CD4-positive, alpha-beta T cell (primary cell): ENCODE data around the gene RPL18. TPM values are rescaled to one million over a fixed set of nuclear protein-coding genes. Genes with fewer than 3 reads are reported as not detected.

Source experiments
- ATAC-seq: fragments of 200-7000 bp; cut with Tn5 transposase; one replicate; pipeline ENCODE4 v1.10.0; 2022; ENCODE audit warnings: mild to moderate bottlenecking; ENCODE audit not compliant: poor library complexity
- CTCF ChIA-PET: fragments of 350-600 bp; sonication (Branson Sonifier 250); formaldehyde crosslinking; loops from one replicate; lab custom pipeline; 2021; ENCODE audit warnings: antibody characterized with exemption, inconsistent platforms; lab: Charles Lee
- POLR2A ChIA-PET: fragments of 350-600 bp; sonication (Branson Sonifier 250); formaldehyde crosslinking; loops from one replicate; lab custom pipeline; 2021; ENCODE audit warnings: antibody characterized with exemption, inconsistent platforms; lab: Charles Lee
- DNase-seq, 14 experiments: peaks; one replicate each; pipeline ENCODE4 v3.0.0-alpha.2; 2013 to 2020; ENCODE audit warnings: mixed read lengths in 2 of 14
- H3K27ac ChIP-seq, 2 donors: one replicate each; pipeline versions ENCODE4 v1.5.1 to v1.7.0; 2013; ENCODE audit warnings: low read length in 2 of 2, low read depth in 1 of 2, mild to moderate bottlenecking in 1 of 2
- H3K27me3 ChIP-seq, 2 experiments: 1 replicate in 1 of 2; 2 replicates in 1 of 2; pipeline versions ENCODE4 v1.6.1 to v1.7.0; 2013; ENCODE audit warnings: low read length in 2 of 2, control low read depth in 1 of 2, mild to moderate bottlenecking in 1 of 2, moderate library complexity in 1 of 2; ENCODE audit not compliant: insufficient read depth in 2 of 2, control insufficient read depth in 1 of 2
- H3K36me3 ChIP-seq: one replicate; pipeline ENCODE4 v1.6.1; 2013; ENCODE audit warnings: low read length, control low read depth; ENCODE audit not compliant: insufficient read depth
- H3K4me1 ChIP-seq: one replicate; pipeline ENCODE4 v1.6.1; 2013; ENCODE audit warnings: low read length, control low read depth; ENCODE audit not compliant: insufficient read depth
- H3K4me3 ChIP-seq: one replicate; pipeline ENCODE4 v1.5.1; 2013; ENCODE audit warnings: mild to moderate bottlenecking, low read length, moderate library complexity
- H3K9me3 ChIP-seq, 2 experiments: 1 replicate in 1 of 2; 2 replicates in 1 of 2; pipeline versions ENCODE4 v1.6.1 to v1.7.0; 2013; ENCODE audit warnings: low read length in 2 of 2, mild to moderate bottlenecking in 2 of 2, control low read depth in 1 of 2, moderate library complexity in 1 of 2; ENCODE audit not compliant: control insufficient read depth in 1 of 2, insufficient read depth in 1 of 2
- H3K27ac Mint-ChIP-seq: one replicate; pipeline ENCODE4 v1.8.0; 2020; ENCODE audit warnings: mixed read lengths
- H3K27me3 Mint-ChIP-seq: one replicate; pipeline ENCODE4 v1.8.0; 2021; ENCODE audit warnings: mixed read lengths
- H3K36me3 Mint-ChIP-seq: one replicate; pipeline ENCODE4 v1.8.0; 2021; ENCODE audit warnings: low read depth, mixed read lengths
- H3K4me1 Mint-ChIP-seq: one replicate; pipeline ENCODE4 v1.8.0; 2021; ENCODE audit warnings: low read depth, mixed read lengths
- H3K4me3 Mint-ChIP-seq: one replicate; pipeline ENCODE4 v1.8.0; 2020; ENCODE audit warnings: mild to moderate bottlenecking, mixed read lengths
- H3K9me3 Mint-ChIP-seq: one replicate; pipeline ENCODE4 v1.8.0; 2020; ENCODE audit warnings: mixed read lengths
- intact Hi-C, 2 experiments: fragments of 100-400 bp; cut with DNase I in 1 of 2; cut with micrococcal nuclease in 1 of 2; formaldehyde crosslinking; loops; one replicate each; pipeline versions ENCODE4 v1.15.1 to v1.9.0; 2023 to 2025; cut with DNase I, micrococcal nuclease
- total RNA-seq, 174 experiments: library from RNA in 2 of 174; stranded (reverse) in 2 of 174; gene quantifications; one replicate each; pipeline ENCODE4 v1.2.3 and lab custom pipeline; 2021 to 2026
- TF ChIP-seq, protein P1 (sequence below): fragments of 200-600 bp; IDR thresholded peaks from one replicate; pipeline ENCODE4 v1.8.0; 2022; ENCODE audit warnings: antibody characterized with exemption, mild to moderate bottlenecking

RPL18 gene
- total RNA-seq, 2 experiments from 2014 or later = 2,820 to 2,913 TPM

DNA sequence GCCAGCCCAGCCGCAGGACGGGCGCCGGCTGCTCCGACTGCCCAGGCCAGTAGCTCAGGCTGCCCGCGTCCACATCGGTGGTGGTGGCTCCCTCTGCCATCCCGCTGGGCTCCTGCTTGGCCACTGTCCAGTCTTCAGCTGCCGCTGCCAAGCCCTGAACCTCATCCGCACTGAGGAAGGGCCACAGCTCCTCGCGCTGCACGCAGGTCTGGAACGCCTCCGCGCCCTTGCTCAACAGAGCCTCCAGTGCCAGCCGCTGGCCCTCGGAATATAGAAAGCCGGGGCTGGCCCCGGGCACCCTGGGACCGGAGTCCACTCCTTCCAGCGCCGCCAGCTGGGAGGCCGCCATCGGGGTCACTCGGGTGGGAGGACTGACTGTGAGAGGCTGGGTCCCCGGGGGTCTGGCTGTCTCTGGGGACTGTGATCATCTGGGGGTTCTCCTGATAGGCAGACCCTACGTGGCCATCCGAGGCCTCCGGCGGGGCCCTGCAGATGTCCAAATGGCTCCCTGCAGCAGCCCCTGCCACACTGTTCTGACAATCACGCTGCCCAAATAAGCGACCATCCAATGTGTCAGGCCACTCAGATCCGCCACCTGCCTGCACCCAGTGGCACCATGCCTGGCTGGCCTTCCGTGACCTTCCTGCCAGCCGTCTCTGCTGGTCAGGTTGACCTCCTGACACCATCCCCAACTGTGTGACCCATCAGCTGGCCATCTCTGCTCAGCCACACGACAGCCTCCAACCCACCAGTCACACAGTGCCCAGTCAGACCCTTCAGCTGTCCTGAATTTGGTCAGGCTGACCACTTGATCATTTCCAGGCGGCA, 5.7 kb downstream of the RPL18 start:
- TF ChIP-seq, protein P1, sequence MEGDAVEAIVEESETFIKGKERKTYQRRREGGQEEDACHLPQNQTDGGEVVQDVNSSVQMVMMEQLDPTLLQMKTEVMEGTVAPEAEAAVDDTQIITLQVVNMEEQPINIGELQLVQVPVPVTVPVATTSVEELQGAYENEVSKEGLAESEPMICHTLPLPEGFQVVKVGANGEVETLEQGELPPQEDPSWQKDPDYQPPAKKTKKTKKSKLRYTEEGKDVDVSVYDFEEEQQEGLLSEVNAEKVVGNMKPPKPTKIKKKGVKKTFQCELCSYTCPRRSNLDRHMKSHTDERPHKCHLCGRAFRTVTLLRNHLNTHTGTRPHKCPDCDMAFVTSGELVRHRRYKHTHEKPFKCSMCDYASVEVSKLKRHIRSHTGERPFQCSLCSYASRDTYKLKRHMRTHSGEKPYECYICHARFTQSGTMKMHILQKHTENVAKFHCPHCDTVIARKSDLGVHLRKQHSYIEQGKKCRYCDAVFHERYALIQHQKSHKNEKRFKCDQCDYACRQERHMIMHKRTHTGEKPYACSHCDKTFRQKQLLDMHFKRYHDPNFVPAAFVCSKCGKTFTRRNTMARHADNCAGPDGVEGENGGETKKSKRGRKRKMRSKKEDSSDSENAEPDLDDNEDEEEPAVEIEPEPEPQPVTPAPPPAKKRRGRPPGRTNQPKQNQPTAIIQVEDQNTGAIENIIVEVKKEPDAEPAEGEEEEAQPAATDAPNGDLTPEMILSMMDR = no peak
- ChIA-PET CTCF (no interaction called here), POLR2A (no interaction called here)
- intact Hi-C loops = no loop called here
- Histone ChIP-seq H3K27ac (no peak overlapping the region), H3K4me3 (no peak overlapping the region), H3K27me3 (no peaks in the 10 kb centered on the region), H3K4me1 (peaks cover 34% of the 10 kb centered on the region), H3K36me3 (peaks cover 34% of the 10 kb centered on the region), H3K9me3 (no peaks in the 10 kb centered on the region)
- Mint-ChIP-seq H3K36me3 (peaks cover 37% of the 10 kb centered on the region), H3K4me3 (no peak overlapping the region), H3K9me3 (no peaks in the 10 kb centered on the region), H3K27ac (peak overlapping the region; percentile 37), H3K4me1 (peaks cover 27% of the 10 kb centered on the region), H3K27me3 (no peaks in the 10 kb centered on the region)
- ATAC-seq (no peak), DNase-seq (peak in 1 of 14 experiments; percentile 40)

DNA sequence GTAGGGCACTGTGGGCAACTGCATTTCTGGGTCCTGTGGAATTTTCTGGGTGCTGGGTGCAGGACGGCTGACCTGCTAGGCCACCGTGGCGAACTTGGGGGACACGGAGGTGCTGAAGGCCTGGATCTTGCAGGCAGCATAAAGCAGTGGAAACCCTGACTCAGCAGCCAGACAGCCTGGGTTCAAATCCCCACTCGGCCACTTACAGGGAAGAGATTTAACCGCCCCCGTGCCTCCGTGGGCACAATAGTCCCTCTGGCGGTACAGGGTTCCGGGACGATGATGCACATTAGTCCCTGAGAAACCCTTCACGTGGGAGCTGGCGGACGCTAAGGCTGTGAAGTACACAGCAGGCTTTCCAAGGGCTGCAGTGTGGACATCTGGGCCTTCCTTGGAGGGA, 7.1 kb downstream of the RPL18 start:
- ATAC-seq (no peak), DNase-seq (no peak)
- H3K4me3 Mint-ChIP-seq = no peak overlapping the region
- peaks cover 24% of the 10 kb centered on the region for H3K36me3 ChIP-seq
- H3K27me3 Mint-ChIP-seq = no peaks in the 10 kb centered on the region
- ChIA-PET CTCF (no interaction called here), POLR2A (no interaction called here)
- peaks cover 20% of the 10 kb centered on the region for H3K4me1 ChIP-seq
- no peak overlapping the region for H3K4me3 ChIP-seq
- intact Hi-C loops = no loop called here
- no peaks in the 10 kb centered on the region for H3K9me3 ChIP-seq
- H3K9me3 Mint-ChIP-seq = no peaks in the 10 kb centered on the region
- no peaks in the 10 kb centered on the region for H3K27me3 ChIP-seq
- peaks cover 25% of the 10 kb centered on the region for H3K36me3 Mint-ChIP-seq
- TF ChIP-seq, protein P1 = no peak
- no peak overlapping the region for H3K27ac ChIP-seq
- peaks cover 14% of the 10 kb centered on the region for H3K4me1 Mint-ChIP-seq
- H3K27ac Mint-ChIP-seq = no peak overlapping the region

DNA sequence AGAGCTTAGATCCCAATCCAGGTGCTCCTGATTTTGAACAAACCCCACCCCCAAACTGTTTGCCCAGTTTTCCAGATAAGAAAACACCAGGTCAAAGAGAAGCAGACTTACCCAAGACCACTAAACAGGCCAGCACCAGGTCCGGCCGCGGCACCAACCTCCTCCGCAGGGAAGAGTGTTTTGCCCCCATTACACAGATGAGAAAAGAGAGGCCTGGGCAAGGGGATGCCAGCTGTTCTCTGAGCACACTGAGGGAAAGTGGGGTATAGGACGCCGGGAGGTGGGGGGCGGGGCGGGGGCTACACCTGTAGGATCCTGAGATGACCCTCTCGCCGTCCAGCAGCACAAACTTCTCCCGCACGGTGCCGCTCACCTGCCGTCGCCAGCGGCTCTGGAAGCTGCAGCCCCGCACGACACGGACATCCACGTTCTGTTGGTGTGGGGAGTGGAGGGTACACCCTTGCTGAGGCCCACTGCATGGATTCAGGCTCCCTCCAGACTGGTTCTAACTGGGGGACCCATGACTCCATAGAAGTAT, 9.3 kb downstream of the RPL18 start:
- Mint-ChIP-seq H3K4me3 (no peak overlapping the region), H3K4me1 (peaks cover 6% of the 10 kb centered on the region), H3K27ac (no peak overlapping the region), H3K27me3 (no peaks in the 10 kb centered on the region), H3K36me3 (peaks cover 6% of the 10 kb centered on the region), H3K9me3 (no peaks in the 10 kb centered on the region)
- DNase-seq (no peak), ATAC-seq (no peak)
- Histone ChIP-seq H3K4me1 (peaks cover 6% of the 10 kb centered on the region), H3K36me3 (peaks cover 2% of the 10 kb centered on the region), H3K27ac (no peak overlapping the region), H3K4me3 (no peak overlapping the region), H3K9me3 (no peaks in the 10 kb centered on the region), H3K27me3 (no peaks in the 10 kb centered on the region)
- TF ChIP-seq, protein P1 = no peak
- intact Hi-C loops = loop anchor here (1.0 to 2.0 kb wide), 3 partner anchors 21 to 104 kb away; no protein-coding TSS in a partner anchor
- ChIA-PET CTCF (interaction anchor here (0.7 to 2.0 kb wide), 10 partner anchors 14 to 164 kb away, joined by 3 to 18 read pairs (median 4); partner anchors contain the start of gene GRWD1), POLR2A (interaction anchor here (0.5 to 1.8 kb wide), 9 partner anchors 9 to 521 kb away, joined by 3 to 17 read pairs (median 4); partner anchors contain the start of genes DBP, RPL18 and SPHK2)
